HEK293 (cell line): ENCODE results near the gene ZNF629.

ENCODE experiments used
- FEZF1 ChIP-seq: fragments of 450-650 bp; formaldehyde crosslinking; IDR thresholded peaks from 2 replicates; pipeline ENCODE4 v1.5.1; 2016; ENCODE audit warnings: missing biosample characterization, missing genetic modification characterization
- HOXD13 ChIP-seq: sonication (generic); formaldehyde crosslinking; IDR thresholded peaks from 2 replicates; pipeline ENCODE4 v1.8.0; 2022; ENCODE audit warnings: missing genetic modification reagents, borderline replicate concordance
- KLF7 ChIP-seq: fragments of 450-650 bp; formaldehyde crosslinking; IDR thresholded peaks from 2 replicates; pipeline ENCODE4 v1.5.1; 2016; ENCODE audit warnings: missing biosample characterization, missing genetic modification characterization, borderline replicate concordance
- KLF8 ChIP-seq: fragments of 450-650 bp; formaldehyde crosslinking; IDR thresholded peaks from 2 replicates; pipeline ENCODE4 v1.5.1; 2016; ENCODE audit warnings: missing biosample characterization, missing genetic modification characterization
- OSR2 ChIP-seq: fragments of 450-650 bp; formaldehyde crosslinking; IDR thresholded peaks from 2 replicates; pipeline ENCODE4 v1.5.1; 2016; ENCODE audit warnings: missing biosample characterization, missing genetic modification characterization
- TCF7L2 ChIP-seq: IDR thresholded peaks from 2 replicates; pipeline ENCODE4 v1.6.1; 2011; ENCODE audit warnings: low read depth, mild to moderate bottlenecking, inconsistent platforms, low read length, moderate library complexity, borderline replicate concordance
- WT1 ChIP-seq: fragments of 450-650 bp; formaldehyde crosslinking; IDR thresholded peaks from 2 replicates; pipeline ENCODE4 v1.5.1; 2016; ENCODE audit warnings: missing biosample characterization, missing genetic modification characterization
- ZBTB21 ChIP-seq: fragments of 450-650 bp; formaldehyde crosslinking; IDR thresholded peaks from 2 replicates; pipeline ENCODE4 v1.5.1; 2017; ENCODE audit warnings: missing biosample characterization, missing genetic modification characterization
- ZNF132 ChIP-seq: fragments of 450-650 bp; formaldehyde crosslinking; IDR thresholded peaks from 2 replicates; pipeline ENCODE4 v1.5.1; 2017; ENCODE audit warnings: missing biosample characterization, missing genetic modification characterization, borderline replicate concordance
- ZNF140 ChIP-seq: fragments of 450-650 bp; formaldehyde crosslinking; IDR thresholded peaks from 2 replicates; pipeline ENCODE4 v1.5.1; 2016; ENCODE audit warnings: missing biosample characterization, missing genetic modification characterization
- ZNF146 ChIP-seq: fragments of 450-650 bp; formaldehyde crosslinking; IDR thresholded peaks from 2 replicates; pipeline ENCODE4 v1.5.1; 2016; ENCODE audit warnings: missing biosample characterization, missing genetic modification characterization
- ZNF19 ChIP-seq: fragments of 450-650 bp; formaldehyde crosslinking; IDR thresholded peaks from 2 replicates; pipeline ENCODE4; 2016; ENCODE audit warnings: missing biosample characterization, missing genetic modification characterization, low read depth
- ZNF335 ChIP-seq: fragments of 450-650 bp; formaldehyde crosslinking; conservative IDR thresholded peaks from 2 replicates; pipeline ENCODE4 v1.5.1; 2016; ENCODE audit warnings: missing biosample characterization, missing genetic modification characterization
- ZNF354C ChIP-seq: fragments of 450-650 bp; formaldehyde crosslinking; IDR thresholded peaks from 2 replicates; pipeline ENCODE4 v1.5.1; 2016; ENCODE audit warnings: missing biosample characterization, missing genetic modification characterization, low read depth, borderline replicate concordance
- ZNF433 ChIP-seq: fragments of 450-650 bp; formaldehyde crosslinking; IDR thresholded peaks from 2 replicates; pipeline ENCODE4 v1.5.1; 2016; ENCODE audit warnings: missing biosample characterization, missing genetic modification characterization, low read depth
- ZNF521 ChIP-seq: fragments of 450-650 bp; formaldehyde crosslinking; IDR thresholded peaks from 2 replicates; pipeline ENCODE4 v1.5.1; 2017; ENCODE audit warnings: missing biosample characterization, mild to moderate bottlenecking, missing genetic modification characterization
- ZNF549 ChIP-seq: fragments of 450-650 bp; IDR thresholded peaks from 2 replicates; pipeline ENCODE4 v1.5.1; 2018; ENCODE audit warnings: missing biosample characterization, missing genetic modification characterization, mild to moderate bottlenecking, inconsistent platforms, moderate library complexity
- ZNF629 ChIP-seq: fragments of 450-650 bp; formaldehyde crosslinking; IDR thresholded peaks from 2 replicates; pipeline ENCODE4 v1.5.1; 2017; ENCODE audit warnings: missing biosample characterization, missing genetic modification characterization
- ZNF664 ChIP-seq: fragments of 450-650 bp; formaldehyde crosslinking; IDR thresholded peaks from 2 replicates; pipeline ENCODE4 v1.5.1; 2016; ENCODE audit warnings: missing biosample characterization, missing genetic modification characterization
- ZNF707 ChIP-seq: fragments of 450-650 bp; formaldehyde crosslinking; IDR thresholded peaks from 2 replicates; pipeline ENCODE4 v1.5.1; 2016; ENCODE audit warnings: missing biosample characterization, missing genetic modification characterization
- ZNF747 ChIP-seq: fragments of 450-650 bp; formaldehyde crosslinking; IDR thresholded peaks from 2 replicates; pipeline ENCODE4 v1.5.1; 2016; ENCODE audit warnings: missing biosample characterization, missing genetic modification characterization
- ZNF777 ChIP-seq: fragments of 450-650 bp; formaldehyde crosslinking; IDR thresholded peaks from 2 replicates; pipeline ENCODE4 v1.5.1; 2017; ENCODE audit warnings: missing biosample characterization, missing genetic modification characterization, borderline replicate concordance
- ZSCAN30 ChIP-seq: fragments of 450-650 bp; IDR thresholded peaks from 2 replicates; pipeline ENCODE4 v1.5.1; 2018; ENCODE audit warnings: missing biosample characterization, mild to moderate bottlenecking, missing genetic modification characterization, moderate library complexity
- TF ChIP-seq, protein P1 (sequence below): fragments of 450-650 bp; formaldehyde crosslinking; IDR thresholded peaks from 2 replicates; pipeline ENCODE4 v1.5.1; 2017; ENCODE audit warnings: missing biosample characterization, missing genetic modification characterization
- TF ChIP-seq, protein P2 (sequence below): fragments of 450-650 bp; formaldehyde crosslinking; IDR thresholded peaks from 2 replicates; pipeline ENCODE4 v1.5.1; 2016; ENCODE audit warnings: missing biosample characterization, missing genetic modification characterization
- TF ChIP-seq, protein P3 (sequence below): fragments of 450-650 bp; formaldehyde crosslinking; IDR thresholded peaks from 2 replicates; pipeline ENCODE4 v1.5.1; 2016; ENCODE audit warnings: missing biosample characterization, missing genetic modification characterization
- TF ChIP-seq, protein P4 (sequence below): fragments of 450-650 bp; formaldehyde crosslinking; IDR thresholded peaks from 2 replicates; pipeline ENCODE4 v1.5.1; 2016; ENCODE audit warnings: missing biosample characterization, missing genetic modification characterization
- TF ChIP-seq, protein P5 (sequence below): fragments of 450-650 bp; formaldehyde crosslinking; IDR thresholded peaks from 2 replicates; pipeline ENCODE4 v1.5.1; 2016; ENCODE audit warnings: missing biosample characterization, missing genetic modification characterization, borderline replicate concordance

Gene ZNF629

DNA sequence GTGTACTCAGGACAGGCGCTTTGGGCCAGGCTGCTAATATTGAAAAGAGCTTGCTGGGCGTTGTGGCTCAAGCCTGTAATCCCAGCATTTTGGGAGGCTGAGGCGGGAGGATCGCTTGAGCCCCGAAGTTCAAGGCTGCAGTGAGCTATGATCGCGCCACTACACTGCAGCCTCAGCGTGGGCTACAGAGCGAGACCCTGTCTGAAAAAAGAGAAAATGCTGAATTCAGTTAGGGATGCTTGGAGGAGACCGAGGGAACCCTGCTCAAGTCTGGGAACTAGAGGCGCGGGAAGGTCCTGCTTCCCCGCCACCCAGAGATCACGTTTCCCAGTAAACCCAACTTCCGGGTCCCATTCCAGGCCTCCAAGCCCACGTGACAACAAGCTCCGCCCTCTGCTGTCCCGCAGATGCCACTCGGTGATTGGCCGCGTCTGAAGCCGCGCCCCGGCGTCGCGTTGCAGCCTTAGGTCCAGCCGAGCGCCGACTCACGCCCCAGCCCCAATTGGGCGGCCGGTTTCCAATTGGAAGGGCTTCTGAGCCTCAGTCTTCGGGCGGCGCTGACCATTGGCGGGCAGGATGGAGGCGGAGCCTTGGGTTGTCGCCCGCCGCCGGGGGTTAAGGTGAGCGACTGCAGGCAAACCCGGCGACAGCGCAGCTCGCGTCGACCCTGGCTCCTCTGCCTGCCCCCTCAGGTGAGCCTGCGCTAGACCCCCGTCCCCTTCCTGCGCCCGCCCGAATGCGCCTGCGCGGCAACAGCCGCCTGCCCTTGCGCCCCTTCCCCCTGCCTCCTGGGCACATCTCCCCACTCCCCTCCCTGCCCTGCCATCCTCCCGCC, 39.0 kb downstream of the ZNF629 start, which contains the start of gene PHKG2 (continued):
- TF ChIP-seq, protein P1, sequence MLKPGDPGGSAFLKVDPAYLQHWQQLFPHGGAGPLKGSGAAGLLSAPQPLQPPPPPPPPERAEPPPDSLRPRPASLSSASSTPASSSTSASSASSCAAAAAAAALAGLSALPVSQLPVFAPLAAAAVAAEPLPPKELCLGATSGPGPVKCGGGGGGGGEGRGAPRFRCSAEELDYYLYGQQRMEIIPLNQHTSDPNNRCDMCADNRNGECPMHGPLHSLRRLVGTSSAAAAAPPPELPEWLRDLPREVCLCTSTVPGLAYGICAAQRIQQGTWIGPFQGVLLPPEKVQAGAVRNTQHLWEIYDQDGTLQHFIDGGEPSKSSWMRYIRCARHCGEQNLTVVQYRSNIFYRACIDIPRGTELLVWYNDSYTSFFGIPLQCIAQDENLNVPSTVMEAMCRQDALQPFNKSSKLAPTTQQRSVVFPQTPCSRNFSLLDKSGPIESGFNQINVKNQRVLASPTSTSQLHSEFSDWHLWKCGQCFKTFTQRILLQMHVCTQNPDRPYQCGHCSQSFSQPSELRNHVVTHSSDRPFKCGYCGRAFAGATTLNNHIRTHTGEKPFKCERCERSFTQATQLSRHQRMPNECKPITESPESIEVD (tag by site-specific recombination): no peak
- TF ChIP-seq ZNF777 (tag by site-specific recombination) (no peak), ZNF747 (no peak), OSR2 (tag by site-specific recombination) (no peak), ZNF335 (tag by site-specific recombination) (peak; percentile 95), ZNF19 (no peak), TCF7L2 (no peak), ZNF354C (tag by site-specific recombination) (no peak), ZNF549 (no peak), KLF7 (tag by site-specific recombination) (no peak), ZNF521 (no peak), WT1 (no peak), HOXD13 (no peak), ZNF629 (tag by site-specific recombination) (peak; percentile 74; the same call in 1 of the 2 replicates), ZNF140 (tag by site-specific recombination) (no peak), KLF8 (peak; percentile 68), ZNF707 (tag by site-specific recombination) (no peak), ZNF132 (tag by site-specific recombination) (no peak), ZNF664 (tag by site-specific recombination) (no peak), FEZF1 (no peak), ZNF146 (tag by site-specific recombination) (no peak), ZBTB21 (tag by site-specific recombination) (no peak), ZNF433 (tag by site-specific recombination) (no peak), ZSCAN30 (tag by site-specific recombination) (no peak)
- TF ChIP-seq, protein P2, sequence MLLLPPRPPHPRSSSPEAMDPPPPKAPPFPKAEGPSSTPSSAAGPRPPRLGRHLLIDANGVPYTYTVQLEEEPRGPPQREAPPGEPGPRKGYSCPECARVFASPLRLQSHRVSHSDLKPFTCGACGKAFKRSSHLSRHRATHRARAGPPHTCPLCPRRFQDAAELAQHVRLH (tag by site-specific recombination): peak; percentile 52; the same call in 1 of the 2 replicates
- TF ChIP-seq, protein P3, sequence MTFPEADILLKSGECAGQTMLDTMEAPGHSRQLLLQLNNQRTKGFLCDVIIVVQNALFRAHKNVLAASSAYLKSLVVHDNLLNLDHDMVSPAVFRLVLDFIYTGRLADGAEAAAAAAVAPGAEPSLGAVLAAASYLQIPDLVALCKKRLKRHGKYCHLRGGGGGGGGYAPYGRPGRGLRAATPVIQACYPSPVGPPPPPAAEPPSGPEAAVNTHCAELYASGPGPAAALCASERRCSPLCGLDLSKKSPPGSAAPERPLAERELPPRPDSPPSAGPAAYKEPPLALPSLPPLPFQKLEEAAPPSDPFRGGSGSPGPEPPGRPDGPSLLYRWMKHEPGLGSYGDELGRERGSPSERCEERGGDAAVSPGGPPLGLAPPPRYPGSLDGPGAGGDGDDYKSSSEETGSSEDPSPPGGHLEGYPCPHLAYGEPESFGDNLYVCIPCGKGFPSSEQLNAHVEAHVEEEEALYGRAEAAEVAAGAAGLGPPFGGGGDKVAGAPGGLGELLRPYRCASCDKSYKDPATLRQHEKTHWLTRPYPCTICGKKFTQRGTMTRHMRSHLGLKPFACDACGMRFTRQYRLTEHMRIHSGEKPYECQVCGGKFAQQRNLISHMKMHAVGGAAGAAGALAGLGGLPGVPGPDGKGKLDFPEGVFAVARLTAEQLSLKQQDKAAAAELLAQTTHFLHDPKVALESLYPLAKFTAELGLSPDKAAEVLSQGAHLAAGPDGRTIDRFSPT (tag by site-specific recombination): no peak
- TF ChIP-seq, protein P4, sequence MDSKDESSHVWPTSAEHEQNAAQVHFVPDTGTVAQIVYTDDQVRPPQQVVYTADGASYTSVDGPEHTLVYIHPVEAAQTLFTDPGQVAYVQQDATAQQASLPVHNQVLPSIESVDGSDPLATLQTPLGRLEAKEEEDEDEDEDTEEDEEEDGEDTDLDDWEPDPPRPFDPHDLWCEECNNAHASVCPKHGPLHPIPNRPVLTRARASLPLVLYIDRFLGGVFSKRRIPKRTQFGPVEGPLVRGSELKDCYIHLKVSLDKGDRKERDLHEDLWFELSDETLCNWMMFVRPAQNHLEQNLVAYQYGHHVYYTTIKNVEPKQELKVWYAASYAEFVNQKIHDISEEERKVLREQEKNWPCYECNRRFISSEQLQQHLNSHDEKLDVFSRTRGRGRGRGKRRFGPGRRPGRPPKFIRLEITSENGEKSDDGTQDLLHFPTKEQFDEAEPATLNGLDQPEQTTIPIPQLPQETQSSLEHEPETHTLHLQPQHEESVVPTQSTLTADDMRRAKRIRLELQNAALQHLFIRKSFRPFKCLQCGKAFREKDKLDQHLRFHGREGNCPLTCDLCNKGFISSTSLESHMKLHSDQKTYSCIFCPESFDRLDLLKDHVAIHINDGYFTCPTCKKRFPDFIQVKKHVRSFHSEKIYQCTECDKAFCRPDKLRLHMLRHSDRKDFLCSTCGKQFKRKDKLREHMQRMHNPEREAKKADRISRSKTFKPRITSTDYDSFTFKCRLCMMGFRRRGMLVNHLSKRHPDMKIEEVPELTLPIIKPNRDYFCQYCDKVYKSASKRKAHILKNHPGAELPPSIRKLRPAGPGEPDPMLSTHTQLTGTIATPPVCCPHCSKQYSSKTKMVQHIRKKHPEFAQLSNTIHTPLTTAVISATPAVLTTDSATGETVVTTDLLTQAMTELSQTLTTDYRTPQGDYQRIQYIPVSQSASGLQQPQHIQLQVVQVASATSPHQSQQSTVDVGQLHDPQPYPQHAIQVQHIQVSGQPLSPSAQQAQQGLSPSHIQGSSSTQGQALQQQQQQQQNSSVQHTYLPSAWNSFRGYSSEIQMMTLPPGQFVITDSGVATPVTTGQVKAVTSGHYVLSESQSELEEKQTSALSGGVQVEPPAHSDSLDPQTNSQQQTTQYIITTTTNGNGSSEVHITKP: peak; percentile 94
- TF ChIP-seq, protein P5, sequence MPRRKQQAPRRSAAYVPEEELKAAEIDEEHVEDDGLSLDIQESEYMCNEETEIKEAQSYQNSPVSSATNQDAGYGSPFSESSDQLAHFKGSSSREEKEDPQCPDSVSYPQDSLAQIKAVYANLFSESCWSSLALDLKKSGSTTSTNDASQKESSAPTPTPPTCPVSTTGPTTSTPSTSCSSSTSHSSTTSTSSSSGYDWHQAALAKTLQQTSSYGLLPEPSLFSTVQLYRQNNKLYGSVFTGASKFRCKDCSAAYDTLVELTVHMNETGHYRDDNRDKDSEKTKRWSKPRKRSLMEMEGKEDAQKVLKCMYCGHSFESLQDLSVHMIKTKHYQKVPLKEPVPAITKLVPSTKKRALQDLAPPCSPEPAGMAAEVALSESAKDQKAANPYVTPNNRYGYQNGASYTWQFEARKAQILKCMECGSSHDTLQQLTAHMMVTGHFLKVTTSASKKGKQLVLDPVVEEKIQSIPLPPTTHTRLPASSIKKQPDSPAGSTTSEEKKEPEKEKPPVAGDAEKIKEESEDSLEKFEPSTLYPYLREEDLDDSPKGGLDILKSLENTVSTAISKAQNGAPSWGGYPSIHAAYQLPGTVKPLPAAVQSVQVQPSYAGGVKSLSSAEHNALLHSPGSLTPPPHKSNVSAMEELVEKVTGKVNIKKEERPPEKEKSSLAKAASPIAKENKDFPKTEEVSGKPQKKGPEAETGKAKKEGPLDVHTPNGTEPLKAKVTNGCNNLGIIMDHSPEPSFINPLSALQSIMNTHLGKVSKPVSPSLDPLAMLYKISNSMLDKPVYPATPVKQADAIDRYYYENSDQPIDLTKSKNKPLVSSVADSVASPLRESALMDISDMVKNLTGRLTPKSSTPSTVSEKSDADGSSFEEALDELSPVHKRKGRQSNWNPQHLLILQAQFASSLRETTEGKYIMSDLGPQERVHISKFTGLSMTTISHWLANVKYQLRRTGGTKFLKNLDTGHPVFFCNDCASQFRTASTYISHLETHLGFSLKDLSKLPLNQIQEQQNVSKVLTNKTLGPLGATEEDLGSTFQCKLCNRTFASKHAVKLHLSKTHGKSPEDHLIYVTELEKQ (tag by site-specific recombination): no peak
